Endodermal cell (in vitro differentiated cells): ENCODE results near the gene LAMP2. TPM values are rescaled to one million over a fixed set of nuclear protein-coding genes. Genes with fewer than 3 reads are reported as not detected.
A peak's percentile ranks its signal among the peaks of the same experiment; 100 is the strongest.

ENCODE experiments used
- DNase-seq: peaks from one replicate; pipeline ENCODE4 v3.0.0-alpha.2; 2017
- H3K27ac ChIP-seq: 2 replicates; pipeline ENCODE4 v1.5.1; 2013; ENCODE audit warnings: mild to moderate bottlenecking, low read depth, low read length, moderate library complexity
- H3K27me3 ChIP-seq: 2 replicates; pipeline ENCODE4 v1.6.1; 2013; ENCODE audit warnings: mild to moderate bottlenecking, low read length, moderate library complexity; ENCODE audit not compliant: insufficient read depth, control insufficient read depth, poor library complexity, severe bottlenecking
- H3K36me3 ChIP-seq: 2 replicates; pipeline ENCODE4 v1.7.0; 2013; ENCODE audit warnings: mild to moderate bottlenecking, low read length, moderate library complexity; ENCODE audit not compliant: control insufficient read depth, insufficient read depth
- H3K4me1 ChIP-seq: one replicate; pipeline ENCODE4 v1.7.0; 2013; ENCODE audit warnings: low read length; ENCODE audit not compliant: control insufficient read depth, insufficient read depth
- H3K4me3 ChIP-seq: 2 replicates; pipeline ENCODE4 v1.5.1; 2013; ENCODE audit warnings: mild to moderate bottlenecking, low read length, moderate library complexity
- H3K9ac ChIP-seq: 2 replicates; pipeline ENCODE4 v1.6.1; 2013; ENCODE audit warnings: mild to moderate bottlenecking, low read length, moderate library complexity; ENCODE audit not compliant: poor library complexity, severe bottlenecking; ENCODE audit errors: extremely low read depth
- H3K9me3 ChIP-seq: 2 replicates; pipeline ENCODE4 v1.6.1; 2013; ENCODE audit warnings: mild to moderate bottlenecking, low read length, moderate library complexity; ENCODE audit not compliant: control insufficient read depth
- H3K27ac Mint-ChIP-seq: 2 replicates; pipeline ENCODE4 v1.8.0; 2020; ENCODE audit warnings: mixed read lengths
- H3K27me3 Mint-ChIP-seq: 2 replicates; pipeline ENCODE4 v1.8.0; 2021; ENCODE audit warnings: mild to moderate bottlenecking, mixed read lengths; ENCODE audit not compliant: insufficient read depth
- H3K36me3 Mint-ChIP-seq: 2 replicates; pipeline ENCODE4 v1.8.0; 2020; ENCODE audit warnings: low read depth, mixed read lengths
- H3K4me1 Mint-ChIP-seq: 2 replicates; pipeline ENCODE4 v1.8.0; 2020; ENCODE audit warnings: mixed read lengths
- H3K4me3 Mint-ChIP-seq: 2 replicates; pipeline ENCODE4 v1.8.0; 2020; ENCODE audit warnings: mild to moderate bottlenecking, moderate library complexity, mixed read lengths
- H3K9me3 Mint-ChIP-seq: 2 replicates; pipeline ENCODE4 v1.8.0; 2020; ENCODE audit warnings: mild to moderate bottlenecking, mixed read lengths
- WGBS, 2 experiments: methylation state at CpG; one replicate each; pipeline versions ENCODE4 v1.1.5 to v1.1.7; 2013; ENCODE audit warnings: missing lambda C conversion rate in 2 of 2, mixed read lengths in 1 of 2; ENCODE audit not compliant: insufficient coverage in 1 of 2, insufficient read length in 1 of 2; 5-methylcytosine and 5-hydroxymethylcytosine counted together
- total RNA-seq, 2 donors: library from RNA; stranded (reverse); fragmentation: NEBNext Ultra II Directional in 1 of 2; extraction: Animal tissue kit (Norgen Biotek cat#: 25700) in 1 of 2; gene quantifications; 2 replicates in 1 of 2; 3 replicates in 1 of 2; pipeline ENCODE4 v1.2.1, GENCODE V29; 2021
- TF ChIP-seq, protein P1 (sequence below): fragments of 200-600 bp; sonication (generic); conservative IDR thresholded peaks from 2 replicates; pipeline ENCODE4 v1.5.0; 2021; ENCODE audit warnings: antibody characterized with exemption, mild to moderate bottlenecking

The LAMP2 gene
- total RNA-seq, 2 donors from 2014 or later = 33.5 to 34.7 TPM

DNA sequence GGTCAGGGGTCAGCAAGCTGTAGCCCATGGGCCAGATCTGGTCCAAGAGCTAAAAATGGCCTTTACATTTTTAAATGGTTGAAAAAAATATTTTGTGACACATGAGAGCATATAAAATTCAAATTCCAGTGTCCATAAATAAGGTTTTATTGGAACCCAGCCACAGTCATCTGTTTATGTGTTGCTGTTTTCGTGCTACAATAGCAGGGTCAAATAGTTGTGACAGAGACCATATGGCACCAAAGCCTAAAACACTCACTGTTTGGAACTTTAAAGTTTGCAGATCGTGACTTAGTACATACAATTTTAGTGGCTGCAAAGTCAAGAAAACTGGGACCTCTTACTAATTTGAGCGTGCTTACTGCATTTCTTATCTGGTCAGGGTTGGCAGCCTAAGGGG lies 29.2 kb downstream of the LAMP2 start:
- peaks cover 15% of the 10 kb centered on the region for H3K36me3 Mint-ChIP-seq
- H3K9me3 Mint-ChIP-seq = peaks cover 39% of the 10 kb centered on the region
- no peaks in the 10 kb centered on the region for H3K27me3 Mint-ChIP-seq
- no peak overlapping the region for H3K27ac Mint-ChIP-seq
- 83 to 99% methylated on average over 1 to 3 of the region's 3 CpGs for WGBS, 2 experiments
- H3K4me1 Mint-ChIP-seq = peaks cover 4% of the 10 kb centered on the region
- Histone ChIP-seq H3K9ac (no peak overlapping the region), H3K4me3 (no peak overlapping the region), H3K36me3 (peaks cover 29% of the 10 kb centered on the region), H3K4me1 (no peaks in the 10 kb centered on the region), H3K27ac (no peak overlapping the region), H3K27me3 (no peaks in the 10 kb centered on the region), H3K9me3 (no peaks in the 10 kb centered on the region)
- TF ChIP-seq, protein P1, sequence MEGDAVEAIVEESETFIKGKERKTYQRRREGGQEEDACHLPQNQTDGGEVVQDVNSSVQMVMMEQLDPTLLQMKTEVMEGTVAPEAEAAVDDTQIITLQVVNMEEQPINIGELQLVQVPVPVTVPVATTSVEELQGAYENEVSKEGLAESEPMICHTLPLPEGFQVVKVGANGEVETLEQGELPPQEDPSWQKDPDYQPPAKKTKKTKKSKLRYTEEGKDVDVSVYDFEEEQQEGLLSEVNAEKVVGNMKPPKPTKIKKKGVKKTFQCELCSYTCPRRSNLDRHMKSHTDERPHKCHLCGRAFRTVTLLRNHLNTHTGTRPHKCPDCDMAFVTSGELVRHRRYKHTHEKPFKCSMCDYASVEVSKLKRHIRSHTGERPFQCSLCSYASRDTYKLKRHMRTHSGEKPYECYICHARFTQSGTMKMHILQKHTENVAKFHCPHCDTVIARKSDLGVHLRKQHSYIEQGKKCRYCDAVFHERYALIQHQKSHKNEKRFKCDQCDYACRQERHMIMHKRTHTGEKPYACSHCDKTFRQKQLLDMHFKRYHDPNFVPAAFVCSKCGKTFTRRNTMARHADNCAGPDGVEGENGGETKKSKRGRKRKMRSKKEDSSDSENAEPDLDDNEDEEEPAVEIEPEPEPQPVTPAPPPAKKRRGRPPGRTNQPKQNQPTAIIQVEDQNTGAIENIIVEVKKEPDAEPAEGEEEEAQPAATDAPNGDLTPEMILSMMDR = no peak
- H3K4me3 Mint-ChIP-seq = no peak overlapping the region
- no peak for DNase-seq

DNA sequence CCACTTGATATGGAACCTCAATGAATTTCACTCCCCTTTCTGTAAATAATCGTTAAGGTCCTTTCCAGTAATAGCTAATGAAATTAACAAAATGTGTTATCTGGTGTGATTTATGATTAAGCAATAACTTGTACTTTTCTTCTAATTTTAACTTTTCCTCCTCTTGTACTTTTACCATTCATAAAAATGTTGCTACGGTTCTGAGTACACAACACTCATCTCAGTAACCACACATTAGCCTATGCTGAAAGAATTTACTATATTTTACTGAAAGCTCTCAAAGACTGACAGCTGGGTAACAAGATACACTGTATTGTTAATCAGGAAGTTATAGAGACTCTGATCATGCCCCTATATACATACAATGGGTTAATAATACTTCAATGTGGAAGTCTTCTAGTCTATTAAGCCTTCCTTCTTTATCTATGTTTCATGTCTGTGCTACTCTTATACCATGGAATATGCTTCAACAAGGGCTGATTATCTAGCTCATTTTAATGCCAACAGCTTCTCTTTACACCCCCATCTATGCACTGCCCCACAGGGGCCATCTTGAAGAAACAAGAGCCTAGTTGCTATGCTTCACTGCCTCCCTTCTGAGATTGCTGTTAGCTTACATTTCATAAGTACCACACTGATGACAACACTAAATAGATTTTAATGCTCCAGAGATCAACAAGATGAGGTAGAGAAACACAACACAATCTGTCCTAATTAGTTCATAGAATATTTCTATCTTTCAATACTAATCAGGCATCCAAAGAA lies 39.1 kb downstream of the LAMP2 start:
- Mint-ChIP-seq H3K4me1 (peaks cover 20% of the 10 kb centered on the region), H3K36me3 (no peaks in the 10 kb centered on the region), H3K9me3 (peaks cover 39% of the 10 kb centered on the region), H3K27me3 (no peaks in the 10 kb centered on the region), H3K4me3 (no peak overlapping the region), H3K27ac (no peak overlapping the region)
- Histone ChIP-seq H3K36me3 (no peaks in the 10 kb centered on the region), H3K4me3 (no peak overlapping the region), H3K27ac (no peak overlapping the region), H3K27me3 (no peaks in the 10 kb centered on the region), H3K9me3 (no peaks in the 10 kb centered on the region), H3K4me1 (no peaks in the 10 kb centered on the region), H3K9ac (no peak overlapping the region)
- TF ChIP-seq, protein P1 = no peak
- no peak for DNase-seq
- 100% methylated on average over 1 of the region's 2 CpGs; no CpG with 5 or more reads in 1 of the 2 experiments for WGBS, 2 experiments

GRCh38 chrX:120428309-120428708 lies 40.8 kb downstream of the LAMP2 start:
- no peaks in the 10 kb centered on the region for H3K27me3 Mint-ChIP-seq

More at GRCh38 chrX:120428309-120428708, 40.8 kb downstream of the LAMP2 start:
- DNase-seq = no peak
- no peaks in the 10 kb centered on the region for H3K27me3 ChIP-seq
- H3K27ac ChIP-seq = no peak overlapping the region
- peak overlapping the region; percentile 62 for H3K4me3 ChIP-seq
- no peak overlapping the region for H3K27ac Mint-ChIP-seq
- WGBS, 2 experiments = 11 to 75% methylated on average over 1 to 2 of the region's 2 CpGs
- no peak overlapping the region for H3K4me3 Mint-ChIP-seq
- TF ChIP-seq, protein P1 = no peak
- H3K36me3 Mint-ChIP-seq = no peaks in the 10 kb centered on the region
- H3K9ac ChIP-seq = no peak overlapping the region
- no peaks in the 10 kb centered on the region for H3K4me1 ChIP-seq
- H3K36me3 ChIP-seq = no peaks in the 10 kb centered on the region
- H3K9me3 Mint-ChIP-seq = peaks cover 42% of the 10 kb centered on the region
- H3K9me3 ChIP-seq = no peaks in the 10 kb centered on the region
- peaks cover 20% of the 10 kb centered on the region for H3K4me1 Mint-ChIP-seq
